Omental fat pad (tissue), 4 donors: ENCODE measurements around the gene PALB2. TPM values are rescaled to one million over a fixed set of nuclear protein-coding genes. Genes with fewer than 3 reads are reported as not detected.
"Not testable (repeated sequence)": the region's sequence is repeated elsewhere in the genome, so short reads cannot be mapped to it uniquely, and the experiment has no call there.

Source experiments
- ATAC-seq: fragments of 150-250 bp; one replicate; pipeline ENCODE4 v1.9.1; 2016; ENCODE audit warnings: mild to moderate bottlenecking, moderate library complexity; ENCODE audit not compliant: low FRiP score
- DNase-seq: peaks from one replicate; pipeline ENCODE4 v3.0.0-alpha.2; 2019; ENCODE audit warnings: low spot score
- total RNA-seq, 4 donors: library from RNA; depleted of rRNA; stranded (reverse); fragments of >200 nt; gene quantifications; one replicate each; pipeline ENCODE4 v1.1.0, GENCODE V29; 2016
- TF ChIP-seq, protein P1 (sequence below), 3 donors: fragments of 450-650 bp; IDR thresholded peaks; one replicate each; pipeline ENCODE4 v1.5.1; 2016 to 2017; ENCODE audit warnings: antibody characterized with exemption in 3 of 3, mild to moderate bottlenecking in 3 of 3, moderate library complexity in 2 of 3

The PALB2 gene
- total RNA-seq, 4 donors from 2014 or later: 6.3 to 13.8 (median 11.9) TPM

DNA sequence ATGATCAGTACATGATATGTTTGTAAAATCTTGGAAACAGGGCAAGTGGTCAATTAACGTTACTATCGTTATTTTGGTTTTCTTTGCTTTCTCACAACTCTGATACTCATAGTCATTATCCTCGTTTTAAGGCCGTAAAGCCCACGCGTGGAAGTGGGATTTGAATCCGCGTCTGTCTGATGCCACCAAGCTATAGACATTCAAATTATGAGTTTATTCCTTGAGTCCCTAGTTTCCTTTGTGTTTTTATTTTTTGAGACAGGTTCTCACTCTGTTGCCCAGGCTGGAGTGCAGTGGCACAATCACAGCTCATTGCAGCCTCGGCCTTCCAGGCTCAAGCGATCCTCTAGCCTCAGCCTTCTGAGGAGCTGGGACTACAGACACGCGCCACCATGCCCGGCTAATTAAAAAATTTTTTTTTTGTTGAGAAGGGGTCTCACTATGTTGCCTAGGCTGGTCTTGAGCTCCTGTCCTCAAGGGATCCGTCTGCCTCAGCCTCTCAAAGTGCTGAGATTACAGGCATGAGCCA is 1.2 kb upstream of the PALB2 start:
- DNase-seq: no peak
- no peak for ATAC-seq
- TF ChIP-seq, protein P1, sequence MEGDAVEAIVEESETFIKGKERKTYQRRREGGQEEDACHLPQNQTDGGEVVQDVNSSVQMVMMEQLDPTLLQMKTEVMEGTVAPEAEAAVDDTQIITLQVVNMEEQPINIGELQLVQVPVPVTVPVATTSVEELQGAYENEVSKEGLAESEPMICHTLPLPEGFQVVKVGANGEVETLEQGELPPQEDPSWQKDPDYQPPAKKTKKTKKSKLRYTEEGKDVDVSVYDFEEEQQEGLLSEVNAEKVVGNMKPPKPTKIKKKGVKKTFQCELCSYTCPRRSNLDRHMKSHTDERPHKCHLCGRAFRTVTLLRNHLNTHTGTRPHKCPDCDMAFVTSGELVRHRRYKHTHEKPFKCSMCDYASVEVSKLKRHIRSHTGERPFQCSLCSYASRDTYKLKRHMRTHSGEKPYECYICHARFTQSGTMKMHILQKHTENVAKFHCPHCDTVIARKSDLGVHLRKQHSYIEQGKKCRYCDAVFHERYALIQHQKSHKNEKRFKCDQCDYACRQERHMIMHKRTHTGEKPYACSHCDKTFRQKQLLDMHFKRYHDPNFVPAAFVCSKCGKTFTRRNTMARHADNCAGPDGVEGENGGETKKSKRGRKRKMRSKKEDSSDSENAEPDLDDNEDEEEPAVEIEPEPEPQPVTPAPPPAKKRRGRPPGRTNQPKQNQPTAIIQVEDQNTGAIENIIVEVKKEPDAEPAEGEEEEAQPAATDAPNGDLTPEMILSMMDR (IDR thresholded peaks at IDR 0.05): no peak

DNA sequence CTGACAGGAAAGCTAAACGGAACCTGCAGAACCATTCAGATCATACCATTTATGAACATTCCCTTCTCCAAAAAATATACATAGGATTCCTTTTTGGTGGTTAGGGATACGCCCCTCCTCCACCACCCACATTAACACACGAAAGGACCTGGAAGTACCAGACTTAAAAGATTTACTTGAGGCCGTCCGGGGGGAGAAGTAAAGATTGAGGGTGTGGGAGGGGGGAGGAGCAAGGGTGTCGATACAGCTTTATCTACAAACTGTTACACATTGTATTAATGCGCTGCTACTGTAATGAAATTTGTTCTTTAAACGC is 537 bp downstream of the PALB2 start:
- ATAC-seq (no peak), DNase-seq (no peak)
- TF ChIP-seq, protein P1 (IDR thresholded peaks at IDR 0.05): no peak

DNA sequence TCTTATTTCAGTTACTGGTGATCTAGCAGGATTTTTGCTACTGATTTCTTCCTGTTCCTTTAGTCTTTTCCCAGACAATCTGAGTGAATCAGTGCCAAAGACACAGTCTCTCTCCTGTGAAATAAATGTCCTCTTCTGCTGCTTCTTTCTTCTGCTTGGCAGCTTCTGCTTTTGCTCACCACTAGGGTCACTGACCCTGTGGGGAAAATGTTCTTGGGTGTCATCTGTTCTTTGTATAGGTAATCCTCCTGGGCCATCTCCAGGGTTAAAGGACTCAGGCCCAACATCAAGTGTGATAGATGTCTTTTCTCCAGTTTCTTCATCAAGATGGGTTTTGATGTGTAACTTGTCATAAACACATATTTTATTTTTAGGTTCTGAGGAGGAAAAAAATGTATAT is 5.2 kb downstream of the PALB2 start:
- TF ChIP-seq, protein P1 (IDR thresholded peaks at IDR 0.05): no peak
- ATAC-seq (no peak), DNase-seq (no peak)

DNA sequence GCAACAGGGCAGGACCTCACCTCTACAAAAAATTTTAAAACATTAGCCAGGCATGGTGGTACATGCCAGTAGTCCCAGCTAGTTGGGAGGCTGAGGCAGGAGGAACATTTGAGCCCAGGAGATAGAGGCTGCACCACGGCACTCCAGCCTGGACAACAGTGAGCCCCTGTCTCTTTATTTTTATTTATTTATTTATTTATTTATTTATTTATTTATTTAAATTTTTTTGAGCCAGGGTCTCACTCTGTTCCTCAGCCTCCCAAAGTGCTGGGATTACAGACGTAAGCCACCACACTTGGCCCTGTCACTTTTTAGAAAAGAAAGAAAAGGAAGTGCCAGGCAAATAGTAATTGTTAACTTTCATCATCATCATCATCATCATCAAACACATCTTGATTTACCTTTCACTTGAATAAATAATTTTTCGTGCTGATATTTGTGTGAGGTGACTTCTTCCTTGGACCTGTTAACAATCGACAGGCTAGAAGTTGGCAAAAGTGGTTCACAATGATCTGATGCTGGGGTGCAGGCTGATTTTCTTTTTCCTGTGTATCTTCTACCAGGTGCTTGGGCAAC is 6.6 kb downstream of the PALB2 start:
- ATAC-seq: no peak
- no peak for DNase-seq
- TF ChIP-seq, protein P1 (IDR thresholded peaks at IDR 0.05): no peak

DNA sequence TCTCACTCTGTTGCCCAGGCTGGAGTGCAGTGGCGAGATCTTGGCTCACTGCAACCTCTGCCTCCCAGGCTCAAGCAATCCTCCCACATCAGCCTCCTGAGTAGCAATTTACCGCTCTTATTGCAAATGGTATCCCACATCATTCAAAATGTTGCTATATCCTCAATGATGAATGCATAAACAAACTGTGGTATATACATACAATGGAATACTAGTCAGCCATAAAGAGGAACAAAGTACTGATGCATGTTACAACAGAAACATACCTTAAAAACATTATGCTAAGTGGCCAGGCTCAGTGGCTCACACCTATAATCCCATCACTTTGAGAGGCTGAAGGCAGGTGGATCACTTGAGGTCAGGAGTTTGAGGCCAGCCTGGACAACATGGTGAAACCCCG is 9.2 kb downstream of the PALB2 start:
- not testable (repeated sequence) for DNase-seq, ATAC-seq

DNA sequence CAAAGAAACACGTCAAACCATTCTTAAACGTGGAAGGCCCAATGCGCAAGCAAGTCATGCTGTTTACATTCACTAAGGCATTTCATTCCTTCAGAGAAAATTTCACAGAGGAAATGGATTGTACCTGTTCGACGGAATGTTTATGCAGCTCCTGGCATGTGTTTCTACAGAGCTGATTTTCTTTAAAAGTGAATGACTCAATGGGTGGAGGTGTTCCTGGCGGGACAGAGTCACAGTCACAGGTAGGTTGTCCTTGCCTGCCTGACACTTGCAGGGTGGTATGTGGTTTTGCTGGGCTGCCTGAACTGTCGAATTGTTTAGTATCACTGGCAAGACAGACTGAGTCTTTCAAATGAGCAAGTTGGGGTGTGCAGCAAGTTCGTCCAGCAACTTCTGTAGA is 11.6 kb downstream of the PALB2 start:
- ATAC-seq (no peak), DNase-seq (no peak)
- TF ChIP-seq, protein P1 (IDR thresholded peaks at IDR 0.05): no peak

DNA sequence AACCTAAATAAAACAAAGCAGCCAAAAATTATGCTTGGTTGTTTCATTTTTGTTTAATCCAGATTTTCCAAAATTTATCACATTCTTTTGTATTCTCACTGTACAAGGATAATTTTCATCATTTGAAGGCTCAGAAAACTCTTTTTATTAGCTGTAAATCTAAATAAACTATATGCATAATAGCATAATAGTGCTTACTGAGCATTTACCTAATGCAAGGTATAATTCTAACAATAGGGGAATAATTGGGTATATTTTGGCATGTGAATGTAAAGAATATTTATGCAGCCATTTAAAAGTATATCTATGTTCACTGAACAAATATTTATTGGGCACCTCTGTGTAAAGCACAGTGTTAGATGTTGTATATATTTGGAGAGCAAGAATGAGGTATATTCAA is 17.0 kb downstream of the PALB2 start:
- TF ChIP-seq, protein P1 (IDR thresholded peaks at IDR 0.05): no peak
- ATAC-seq: no peak
- DNase-seq: no peak
